GM19239 (cell line): ENCODE data around the gene INSYN1.
"Not testable (repeated sequence)": the region's sequence is repeated elsewhere in the genome, so short reads cannot be mapped to it uniquely, and the experiment has no call there.

Experiments
- DNase-seq: peaks from one replicate; pipeline ENCODE4 v3.0.0; 2011; ENCODE audit warnings: low spot score; ENCODE audit not compliant: insufficient read length
- FAIRE-seq: peaks from 2 replicates; lab custom pipeline; 2011; peaks lifted over from hg19 to GRCh38; lab: Jason Lieb, UNC

INSYN1 gene

DNA sequence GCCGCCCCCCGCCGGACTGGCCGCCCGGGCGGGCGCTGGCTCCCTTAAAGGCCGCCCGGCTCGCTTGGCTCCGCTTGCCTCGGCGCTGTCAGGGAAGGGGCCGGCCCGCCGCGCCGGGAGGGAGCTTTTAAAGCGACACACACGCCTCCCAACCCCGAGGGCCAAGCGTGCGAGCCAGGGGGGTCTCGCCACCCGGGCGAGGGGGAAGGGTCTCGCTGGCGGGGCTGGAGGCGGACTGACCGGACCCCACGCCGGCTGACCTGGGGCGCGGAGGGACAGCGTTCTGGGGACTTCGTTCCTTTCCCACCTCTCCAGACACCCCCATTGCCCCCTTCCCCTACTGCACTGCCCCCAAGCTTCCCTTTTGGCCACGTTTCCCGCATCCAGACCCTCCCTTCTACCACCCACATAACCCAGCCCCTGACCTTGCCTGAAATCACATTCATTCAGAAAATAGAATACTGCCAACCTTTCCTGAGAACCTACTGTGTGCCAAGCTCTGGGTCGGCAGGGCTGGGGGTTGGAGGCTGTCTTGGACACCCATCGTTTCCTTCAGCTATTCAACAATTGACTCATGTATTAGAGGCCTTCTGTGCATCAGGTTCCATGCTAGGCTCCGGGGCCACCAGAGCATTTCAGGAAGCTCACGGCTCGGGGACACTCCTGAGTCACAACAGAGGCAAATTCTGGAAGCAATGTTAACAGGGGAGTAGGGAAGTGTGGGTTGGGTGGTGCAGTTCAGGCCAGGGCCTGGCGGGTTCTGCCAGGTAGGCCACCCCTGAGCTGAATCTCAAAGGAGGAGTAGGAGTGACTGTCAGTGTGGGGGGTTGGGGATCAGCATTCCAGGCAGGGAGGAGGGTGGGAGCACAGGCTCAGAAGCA, at the start of gene INSYN1:
Gene INSYN1 (minus strand): TSS at position 102 of the 881 bp plus-strand sequence. CDS start 2,221 bp downstream, outside the sequence.
- DNase-seq = no peak
- no peak for FAIRE-seq

GRCh38 chr15:73802431-73803041, 49.4 kb upstream of the INSYN1 start:
- FAIRE-seq = no peak
- no peak for DNase-seq

- FAIRE-seq (no peak), DNase-seq (no peak)
These were observed 47.7 kb upstream of the INSYN1 start for GRCh38 chr15:73800662-73801345.

DNA sequence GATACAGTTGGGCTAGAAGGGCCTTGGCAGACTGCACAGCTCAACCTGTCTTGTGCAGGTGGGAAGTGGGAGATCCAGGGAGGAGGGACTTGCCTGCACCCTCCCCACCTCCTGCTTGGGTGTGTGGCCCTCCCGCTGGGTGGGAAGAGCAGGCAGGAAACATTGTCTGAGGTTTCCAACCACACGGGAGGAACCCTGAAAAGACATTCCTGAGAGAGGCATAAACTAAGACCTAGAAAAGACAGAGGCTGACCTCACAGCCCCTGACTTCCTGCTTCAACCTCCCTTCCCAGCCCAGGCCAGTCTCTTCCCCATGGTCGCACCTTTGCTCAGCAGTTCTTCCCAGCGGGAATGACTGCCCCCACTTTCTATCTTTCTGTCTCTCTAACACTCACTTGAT, 46.3 kb upstream of the INSYN1 start:
- FAIRE-seq (no peak), DNase-seq (no peak)

DNA sequence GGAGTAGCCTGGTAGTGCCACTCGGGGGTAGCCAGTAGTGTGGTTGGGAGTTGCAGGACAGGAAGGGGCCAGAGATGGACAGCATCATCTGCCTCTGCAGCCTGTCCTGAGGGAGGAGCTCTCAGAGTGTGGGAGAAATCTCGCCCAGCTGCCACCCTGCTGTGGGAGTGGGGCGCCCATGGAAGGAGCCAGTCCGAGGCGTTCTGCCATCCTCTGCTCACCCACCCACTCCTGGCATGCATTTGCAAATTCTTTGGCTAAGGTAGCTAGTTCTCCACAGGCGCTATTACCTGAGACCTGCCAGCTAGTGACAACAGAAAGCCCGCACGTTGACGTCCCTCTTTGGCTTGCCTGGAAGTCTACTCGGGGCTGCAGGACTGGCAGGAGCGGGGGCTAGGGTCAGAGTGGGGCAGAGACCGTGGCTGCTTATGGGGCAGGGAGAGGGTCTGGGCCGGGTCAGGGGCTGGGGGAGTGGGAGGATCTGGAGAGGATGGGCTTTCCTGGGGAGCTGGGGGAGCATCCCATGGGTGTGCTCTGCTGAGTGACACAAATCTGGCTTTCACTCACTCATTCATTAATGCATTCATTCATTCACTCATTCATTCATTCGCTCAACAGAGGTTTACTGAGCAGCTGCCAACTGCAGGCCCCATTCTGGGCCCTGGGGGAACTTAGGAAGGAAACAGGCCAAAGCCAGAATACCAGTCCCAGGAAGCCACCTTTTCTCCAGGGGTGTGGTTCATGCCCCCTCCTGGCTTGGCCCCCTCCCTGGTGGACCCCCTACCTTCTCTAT, 44.4 kb upstream of the INSYN1 start:
- DNase-seq (no peak), FAIRE-seq (no peak)

DNA sequence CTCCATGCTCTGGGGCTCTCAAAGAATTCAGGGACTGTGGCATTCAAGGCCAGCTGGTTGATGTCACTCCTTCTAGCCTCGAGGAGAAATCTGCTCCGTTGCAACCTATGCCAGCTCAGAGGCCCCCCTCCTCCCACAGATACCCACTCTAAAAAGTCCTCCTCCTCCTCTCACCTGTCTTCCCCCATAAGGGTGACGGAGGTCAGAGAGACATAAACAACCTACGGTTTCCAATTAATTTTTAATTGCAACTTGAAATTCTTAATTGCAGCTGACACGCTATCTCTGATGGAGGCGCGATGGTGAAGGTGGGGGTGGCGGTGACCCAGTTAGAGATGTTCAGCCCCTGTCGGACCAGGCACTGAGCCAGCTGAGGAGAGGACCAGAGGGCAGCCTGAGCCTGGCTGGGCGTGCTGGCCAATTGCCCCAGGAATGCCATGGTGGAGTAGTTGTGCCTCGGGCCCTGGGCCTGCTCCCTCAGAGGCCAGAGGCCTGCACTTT, 43.2 kb upstream of the INSYN1 start:
- FAIRE-seq = no peak
- no peak for DNase-seq

DNA sequence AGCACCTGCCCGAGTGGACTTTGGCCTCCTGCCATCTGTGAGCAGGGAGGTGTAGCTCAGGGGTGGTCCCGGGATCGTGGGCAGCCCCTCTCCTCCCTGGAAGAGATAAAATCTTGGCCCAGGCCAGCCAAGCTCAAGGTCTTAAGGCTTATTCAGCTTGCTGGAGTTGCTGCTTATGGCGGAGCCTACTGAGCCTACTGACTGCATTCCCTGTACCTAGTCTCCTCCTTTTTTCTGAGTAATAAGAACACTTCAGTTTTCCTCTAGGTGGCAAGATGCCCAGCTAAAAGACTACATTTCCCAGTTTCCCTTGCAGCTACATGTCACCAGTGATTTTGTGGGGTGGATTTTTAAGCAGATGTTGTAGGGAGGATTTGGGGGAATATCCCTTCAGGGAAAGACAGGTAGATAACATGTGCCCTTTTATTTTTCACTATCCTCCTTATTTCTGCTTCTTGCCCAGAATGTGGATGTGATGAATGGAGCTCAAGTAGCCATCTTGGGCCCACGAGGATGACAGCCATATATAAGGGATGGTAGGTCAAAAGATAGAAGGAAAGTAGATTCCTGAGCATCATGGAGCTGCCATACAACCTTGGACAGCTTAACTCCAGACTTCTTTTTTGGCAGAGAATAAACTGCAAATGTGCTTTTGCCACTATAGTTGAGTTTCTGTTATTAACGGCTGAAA, 41.4 kb upstream of the INSYN1 start:
- FAIRE-seq (no peak), DNase-seq (no peak)

DNA sequence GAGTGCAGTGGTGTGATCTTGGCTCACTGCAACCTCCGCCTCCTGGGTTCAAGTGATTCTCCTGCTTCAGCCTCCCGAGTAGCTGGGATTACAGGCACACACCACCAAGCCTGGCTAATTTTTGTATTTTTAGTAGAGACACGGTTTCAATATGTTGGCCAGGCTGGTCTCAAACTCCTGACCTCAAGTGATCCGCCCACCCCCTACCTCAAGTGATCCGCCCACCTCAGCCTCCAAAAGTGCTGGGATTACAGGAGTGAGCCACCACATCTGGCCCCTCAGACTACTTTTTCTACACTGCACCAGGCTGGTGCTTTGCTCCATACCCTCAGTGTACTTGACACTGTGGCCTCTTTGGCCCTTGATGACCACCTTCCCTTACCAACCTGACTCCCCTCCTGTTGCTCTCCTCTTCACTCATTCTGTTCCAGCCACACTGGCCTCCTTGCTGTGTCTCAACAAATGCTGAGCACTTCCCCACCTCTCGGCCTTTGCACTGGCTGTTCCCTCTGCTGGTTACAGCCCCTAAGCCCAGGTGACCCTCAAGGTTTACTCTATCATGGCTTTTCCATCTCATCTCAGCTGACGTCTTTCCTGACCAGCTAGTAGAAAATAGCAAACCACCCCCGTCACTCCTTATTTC, 39.9 kb upstream of the INSYN1 start:
- not testable (repeated sequence) for FAIRE-seq

DNA sequence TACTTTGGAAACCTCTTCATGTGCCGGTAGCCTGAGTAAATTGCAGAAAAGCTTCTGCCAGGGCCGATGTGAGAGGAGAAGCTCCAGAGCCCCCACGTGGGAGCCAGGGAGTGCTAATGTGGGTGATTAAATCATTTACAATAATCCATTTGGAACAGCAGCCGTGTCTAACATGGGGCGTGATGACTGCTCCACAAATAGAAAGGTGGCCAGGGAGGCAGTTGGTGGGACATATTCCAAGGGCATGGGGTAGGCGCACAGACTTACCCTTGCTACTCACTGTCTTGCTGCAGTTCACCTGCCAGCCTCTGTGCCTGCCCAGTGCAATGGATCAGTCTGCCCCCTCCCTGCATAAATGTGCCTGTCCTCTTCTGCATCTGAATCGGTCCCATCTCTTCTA, 39.3 kb upstream of the INSYN1 start:
- FAIRE-seq = no peak
- no peak for DNase-seq

More for the DNA sequence above, 39.9 kb upstream of the INSYN1 start:
- DNase-seq = not testable (repeated sequence)

GRCh38 chr15:73789521-73790240, 36.5 kb upstream of the INSYN1 start:
- no peak for FAIRE-seq

DNA sequence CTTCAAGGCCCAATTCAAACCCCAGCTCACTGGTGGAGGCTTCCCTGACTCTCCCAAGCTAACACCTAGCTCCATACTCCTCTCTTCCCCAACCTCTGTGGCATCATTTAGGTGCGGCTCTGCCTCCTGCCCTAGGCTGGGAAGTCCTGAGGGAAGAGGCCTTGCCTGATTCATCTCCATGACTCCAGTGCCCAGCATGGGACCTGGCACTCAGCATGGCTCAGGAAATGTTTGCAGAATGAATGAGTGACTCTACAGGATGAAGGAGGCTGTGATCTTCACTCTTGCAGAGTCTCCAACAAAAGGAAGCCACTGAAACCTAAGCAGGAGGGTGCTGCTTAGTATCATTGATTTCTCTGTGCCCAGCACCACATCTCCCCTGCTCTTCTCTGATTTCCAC, 34.5 kb upstream of the INSYN1 start:
- DNase-seq (no peak), FAIRE-seq (no peak)

More at GRCh38 chr15:73789521-73790240, 36.5 kb upstream of the INSYN1 start:
- DNase-seq = no peak

DNA sequence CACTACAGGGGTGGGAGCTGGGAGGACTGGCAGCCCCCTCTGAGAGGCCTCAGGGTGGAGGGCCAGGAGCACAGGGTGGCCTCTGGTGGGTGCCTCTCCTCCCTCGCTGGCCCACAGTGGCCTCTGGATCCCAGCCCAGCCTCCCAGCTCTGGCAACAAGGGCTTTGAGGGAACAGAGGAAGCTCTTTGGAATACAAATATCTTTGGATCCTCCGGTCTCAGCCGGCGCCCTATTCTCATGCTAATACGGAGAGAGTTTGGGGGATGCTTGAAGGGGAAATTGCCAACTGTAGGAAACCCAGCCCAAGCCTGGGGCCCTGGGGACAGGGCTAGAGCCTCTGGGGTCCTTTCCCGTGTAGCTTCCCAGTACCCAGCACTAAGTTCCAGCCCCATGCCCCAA, 33.4 kb upstream of the INSYN1 start:
- DNase-seq (no peak), FAIRE-seq (no peak)

GRCh38 chr15:73785256-73786014, 32.3 kb upstream of the INSYN1 start:
- not testable (repeated sequence) for DNase-seq, FAIRE-seq

- no peak for FAIRE-seq
- DNase-seq = no peak
These were observed 31.1 kb upstream of the INSYN1 start for GRCh38 chr15:73784291-73784690.

- FAIRE-seq = no peak
- DNase-seq = no peak
These were observed 29.3 kb upstream of the INSYN1 start for GRCh38 chr15:73782344-73782959.

GRCh38 chr15:73781038-73781925, 28.1 kb upstream of the INSYN1 start:
- no peak for DNase-seq
- FAIRE-seq = no peak
